CD4-positive, alpha-beta T cell treated with Interleukin-1 beta for 1 hour (primary cell): ENCODE measurements around the gene PTBP1.
A peak's percentile ranks its signal among the peaks of the same experiment; 100 is the strongest.

Source experiments
- DNase-seq, 2 donors: peaks; one replicate each; pipeline ENCODE4 v3.0.0-alpha.2; 2020 to 2022

The PTBP1 gene

DNA sequence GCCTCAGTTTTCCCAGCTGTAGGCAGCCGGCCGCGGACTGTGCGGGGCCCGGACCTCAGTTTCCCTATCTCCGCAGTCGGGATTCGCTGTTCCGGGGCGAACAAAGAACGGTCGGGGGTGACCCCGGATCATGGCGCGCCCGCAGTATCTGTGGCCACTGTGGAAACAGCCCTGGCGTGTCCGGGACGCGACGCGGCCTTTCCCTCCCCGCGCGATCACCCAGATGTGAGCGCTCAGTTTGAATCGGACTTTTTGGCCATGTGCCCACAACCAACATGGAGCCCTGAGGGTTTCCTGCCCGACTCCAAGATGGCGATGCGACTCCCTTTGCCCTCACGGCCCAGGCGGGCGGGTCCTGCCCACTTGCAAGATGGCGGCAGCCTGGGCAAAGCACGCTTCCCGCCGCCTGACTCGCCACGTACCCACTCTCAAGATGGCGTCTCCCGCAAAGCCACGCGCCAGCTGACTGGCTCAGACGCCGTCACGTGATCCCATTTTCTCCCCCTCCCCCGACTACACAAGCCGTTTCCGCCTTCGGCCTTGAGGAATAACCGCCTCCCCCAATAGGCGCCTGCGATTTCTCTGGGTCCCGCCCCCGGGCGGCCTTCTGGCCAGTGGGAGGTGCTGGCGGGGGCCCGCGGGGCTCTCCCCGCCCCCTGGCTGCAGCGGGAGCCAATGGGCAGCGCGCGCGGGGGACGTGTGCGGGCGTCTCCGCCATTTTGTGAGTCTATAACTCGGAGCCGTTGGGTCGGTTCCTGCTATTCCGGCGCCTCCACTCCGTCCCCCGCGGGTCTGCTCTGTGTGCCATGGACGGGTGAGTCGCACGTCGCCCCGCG, at the start of gene PTBP1:
TSS of gene PTBP1 (plus strand) at position 761 of the 836 bp plus-strand sequence. CDS start at position 807, 46 bp downstream.
- peak; percentile 100 for DNase-seq

DNA sequence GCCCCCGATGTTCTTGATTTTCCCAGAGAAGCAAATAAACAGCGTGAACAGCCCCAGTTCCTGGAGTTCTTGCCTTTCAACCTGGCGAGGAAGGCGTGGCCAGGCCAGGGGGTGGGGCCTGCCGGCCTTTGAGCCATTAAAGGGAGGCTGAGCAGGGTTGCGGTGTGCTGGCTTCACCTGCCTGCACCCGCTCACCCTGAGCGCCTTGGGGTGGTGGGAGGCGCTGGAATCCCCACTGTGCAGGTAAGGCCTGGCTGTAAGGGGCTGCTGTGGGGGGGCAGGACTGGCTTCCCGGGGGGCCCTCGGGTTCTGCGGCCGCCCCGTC, 49.0 kb upstream of the PTBP1 start:
- DNase-seq = no peak

DNA sequence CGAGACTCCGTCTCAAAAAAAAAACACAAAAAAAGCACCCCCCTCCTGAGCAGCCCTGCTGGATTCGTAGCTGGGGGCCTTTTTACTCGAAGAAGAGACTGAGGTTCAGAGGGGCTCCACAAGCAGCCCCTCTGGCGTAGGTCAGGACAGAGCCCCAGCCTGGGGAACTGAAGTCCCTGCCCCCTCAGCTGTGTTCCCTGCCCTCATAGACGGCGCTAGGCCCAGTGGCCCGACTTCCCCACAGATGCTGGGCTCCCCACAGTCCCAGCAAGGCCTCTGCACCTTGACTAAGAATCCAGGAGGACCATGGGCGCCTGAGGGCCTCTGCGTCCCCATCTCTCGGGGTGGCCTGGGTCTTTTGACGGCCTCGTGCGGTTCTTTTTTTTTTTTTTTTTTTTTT, 47.4 kb upstream of the PTBP1 start:
- DNase-seq = no peak

DNA sequence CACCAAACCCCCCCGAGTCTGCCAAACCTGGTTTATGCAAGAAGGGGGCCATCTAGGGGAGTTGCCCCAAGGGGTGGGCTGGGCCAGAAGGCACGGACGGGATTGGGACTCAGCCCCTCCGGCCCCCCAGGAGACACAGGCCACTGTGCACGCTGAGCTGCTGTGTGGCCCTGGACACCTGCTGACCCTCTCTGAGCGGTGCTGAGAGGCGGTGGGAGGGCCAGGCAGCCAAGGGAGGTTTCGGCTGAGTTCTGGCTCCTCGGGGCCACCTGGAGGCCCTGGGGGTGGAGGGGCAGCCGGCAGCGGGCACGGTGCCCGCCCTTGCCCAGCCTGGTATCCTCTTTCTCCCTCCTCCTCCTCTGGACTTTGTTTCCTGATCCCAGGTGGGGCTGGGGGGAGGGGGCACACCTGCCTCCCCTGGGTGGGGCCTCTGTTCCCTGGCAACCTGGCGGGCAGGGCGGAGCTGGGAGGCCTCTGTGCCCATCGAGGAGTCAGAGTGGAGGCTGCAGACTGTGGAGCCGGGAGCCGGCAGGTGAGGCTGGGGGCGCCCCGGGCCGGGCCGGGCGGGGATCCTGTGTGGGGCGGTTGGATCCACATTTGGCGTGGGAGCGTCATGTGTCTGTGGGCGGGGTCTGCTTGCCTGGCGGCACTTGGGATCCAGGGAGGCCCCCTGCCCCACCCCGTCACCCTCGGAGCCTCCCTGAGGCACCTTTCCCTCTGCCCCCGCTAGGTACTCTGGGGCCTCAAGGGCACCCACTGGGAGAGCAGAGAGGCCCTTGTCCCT, 46.4 kb upstream of the PTBP1 start, which contains the start of gene MISP:
TSS of gene MISP (plus strand) at position 473 of the 784 bp plus-strand sequence. CDS start 5,835 bp downstream, outside the sequence.
- no peak for DNase-seq

DNA sequence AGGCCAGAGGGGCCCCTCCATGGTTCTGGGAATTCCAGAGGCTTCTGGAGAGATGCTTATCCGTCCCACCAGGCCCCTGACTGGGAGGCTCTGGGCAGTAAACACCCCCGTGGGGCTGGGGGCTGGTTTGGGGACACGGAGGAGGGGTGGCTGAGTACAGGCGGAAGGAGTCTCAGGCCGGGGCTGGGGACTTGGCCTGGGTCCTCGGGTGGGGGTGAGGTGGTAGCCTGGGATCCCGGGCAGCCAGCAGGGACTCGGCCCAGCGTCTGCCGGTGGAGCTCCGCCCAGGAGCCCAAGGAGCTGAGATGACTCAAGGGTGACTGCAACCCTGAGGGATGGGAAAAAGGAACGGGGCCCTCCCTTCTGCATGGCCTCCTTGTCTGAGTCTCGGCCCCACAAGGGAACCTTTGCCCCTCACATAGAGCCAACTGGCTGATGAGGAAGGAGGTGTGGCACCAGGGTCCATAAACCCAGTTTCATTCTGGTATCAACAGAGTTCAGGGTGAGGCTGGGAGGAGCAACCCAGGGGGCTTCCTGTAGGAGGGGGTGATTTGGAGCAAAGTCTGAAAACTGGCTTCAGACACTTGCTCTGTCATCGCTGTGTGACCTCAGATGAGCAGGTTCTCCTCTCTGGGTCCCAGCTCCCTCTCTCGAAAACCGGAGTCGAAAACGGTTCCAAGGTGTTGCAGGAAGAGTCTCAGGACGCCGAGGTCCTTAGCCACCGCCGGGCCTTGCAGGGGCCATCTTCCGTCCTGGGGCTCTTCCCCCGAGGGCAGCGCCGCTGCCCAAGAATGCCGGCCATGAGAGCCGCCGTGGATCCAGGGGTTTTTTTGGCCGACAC, 45.5 kb upstream of the PTBP1 start:
- DNase-seq = peak in 1 of 2 donors; percentile 21

DNA sequence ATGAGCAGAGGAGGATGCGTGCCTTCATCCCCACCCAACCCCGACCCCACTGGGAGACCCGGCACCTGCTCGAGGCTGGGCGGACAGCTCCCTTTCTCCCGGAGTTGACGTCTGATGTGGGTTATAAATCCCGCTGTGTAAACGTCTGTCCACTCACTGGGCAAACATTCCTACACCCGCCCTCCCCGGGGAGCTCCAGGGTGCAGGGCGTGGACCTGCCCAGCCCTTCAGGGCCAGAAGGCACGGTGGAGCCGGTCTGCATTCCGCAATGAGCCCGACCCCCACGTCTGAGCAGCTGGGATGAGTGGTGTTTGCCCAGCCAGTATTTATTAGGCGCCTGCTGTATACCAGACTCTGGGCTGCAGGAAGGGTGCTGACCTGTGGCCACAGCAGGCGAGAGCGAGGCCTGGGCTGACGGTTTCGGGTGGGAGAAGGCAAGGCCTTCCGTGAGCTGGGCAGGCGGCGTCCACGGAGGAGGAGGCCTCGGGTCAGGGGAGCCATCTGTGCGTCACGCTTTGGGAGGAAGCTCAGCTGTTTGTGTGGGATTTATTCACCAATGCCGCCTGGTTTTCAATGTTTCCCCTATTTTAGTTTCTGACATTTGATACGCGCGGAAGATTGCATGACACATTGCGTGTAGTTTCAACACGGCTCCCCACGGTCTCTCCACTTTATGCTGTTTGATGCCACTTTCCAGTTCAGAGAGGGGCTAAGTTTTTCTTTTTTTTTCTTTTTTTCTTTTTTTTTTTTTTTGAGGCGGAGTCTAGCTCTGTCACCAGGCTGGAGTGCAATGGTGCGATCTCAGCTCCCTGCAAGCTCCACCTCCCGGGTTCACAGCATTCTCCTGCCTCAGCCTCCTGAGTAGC, 44.4 kb upstream of the PTBP1 start:
- DNase-seq = peak in 1 of 2 donors; percentile 44

DNA sequence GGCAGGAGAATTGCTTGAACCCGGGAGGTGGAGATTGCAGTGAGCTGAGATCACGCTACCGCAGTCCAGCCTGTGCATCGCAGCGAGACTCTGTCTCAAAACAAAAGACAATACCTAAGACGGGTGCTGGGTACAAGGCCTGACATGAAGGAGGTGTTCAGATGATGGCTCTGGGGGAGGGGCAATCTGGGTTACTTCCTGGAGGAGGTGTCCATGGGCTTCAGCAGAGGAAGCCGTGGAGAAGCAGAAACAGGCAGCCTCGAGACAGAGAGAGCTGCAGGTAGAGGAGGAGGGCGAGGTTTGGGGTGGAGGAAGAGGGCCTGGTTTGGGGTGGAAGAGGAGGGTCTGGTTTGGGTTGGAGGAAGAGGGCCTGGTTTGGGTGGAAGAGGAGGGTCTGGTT, 42.7 kb upstream of the PTBP1 start:
- no peak for DNase-seq

DNA sequence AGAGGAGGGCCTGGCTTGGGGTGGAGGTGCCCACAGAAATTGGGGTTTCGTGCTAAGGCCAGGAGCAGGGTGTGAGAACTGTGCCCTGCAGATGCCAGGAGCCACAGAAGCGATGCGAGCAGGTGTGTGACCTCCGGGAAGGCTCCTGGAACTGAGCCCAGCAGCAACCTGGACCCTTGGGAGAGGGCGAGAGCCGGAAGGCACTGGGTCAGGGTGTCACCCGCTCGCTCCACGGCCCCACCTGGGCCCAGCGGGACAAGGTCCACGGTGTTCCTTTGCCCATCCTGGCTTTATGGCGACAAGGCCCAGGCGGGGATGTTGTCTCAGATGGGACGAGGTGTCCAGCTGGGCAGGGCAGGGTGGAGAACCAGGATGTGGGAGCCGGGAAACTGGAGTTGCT, 42.2 kb upstream of the PTBP1 start:
- DNase-seq = no peak

DNA sequence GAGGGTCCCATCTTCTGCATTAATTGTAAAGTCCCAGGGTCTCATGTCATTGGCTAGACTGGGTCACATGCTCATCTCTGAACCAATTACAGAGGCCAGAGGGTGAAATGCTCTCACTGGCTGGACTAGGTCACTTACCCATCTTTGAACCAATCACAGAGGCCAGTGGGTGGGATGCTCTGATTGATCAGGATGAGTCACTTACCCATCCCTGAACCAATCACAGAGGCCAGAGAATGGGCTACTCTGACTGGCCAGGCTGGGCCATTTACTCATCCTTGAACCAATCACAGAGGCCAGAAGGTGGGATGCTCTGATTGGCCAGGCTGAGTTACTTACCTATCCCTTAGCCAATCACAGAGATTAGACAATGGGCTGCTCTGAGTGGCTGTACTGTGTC, 41.0 kb upstream of the PTBP1 start:
- no peak for DNase-seq

DNA sequence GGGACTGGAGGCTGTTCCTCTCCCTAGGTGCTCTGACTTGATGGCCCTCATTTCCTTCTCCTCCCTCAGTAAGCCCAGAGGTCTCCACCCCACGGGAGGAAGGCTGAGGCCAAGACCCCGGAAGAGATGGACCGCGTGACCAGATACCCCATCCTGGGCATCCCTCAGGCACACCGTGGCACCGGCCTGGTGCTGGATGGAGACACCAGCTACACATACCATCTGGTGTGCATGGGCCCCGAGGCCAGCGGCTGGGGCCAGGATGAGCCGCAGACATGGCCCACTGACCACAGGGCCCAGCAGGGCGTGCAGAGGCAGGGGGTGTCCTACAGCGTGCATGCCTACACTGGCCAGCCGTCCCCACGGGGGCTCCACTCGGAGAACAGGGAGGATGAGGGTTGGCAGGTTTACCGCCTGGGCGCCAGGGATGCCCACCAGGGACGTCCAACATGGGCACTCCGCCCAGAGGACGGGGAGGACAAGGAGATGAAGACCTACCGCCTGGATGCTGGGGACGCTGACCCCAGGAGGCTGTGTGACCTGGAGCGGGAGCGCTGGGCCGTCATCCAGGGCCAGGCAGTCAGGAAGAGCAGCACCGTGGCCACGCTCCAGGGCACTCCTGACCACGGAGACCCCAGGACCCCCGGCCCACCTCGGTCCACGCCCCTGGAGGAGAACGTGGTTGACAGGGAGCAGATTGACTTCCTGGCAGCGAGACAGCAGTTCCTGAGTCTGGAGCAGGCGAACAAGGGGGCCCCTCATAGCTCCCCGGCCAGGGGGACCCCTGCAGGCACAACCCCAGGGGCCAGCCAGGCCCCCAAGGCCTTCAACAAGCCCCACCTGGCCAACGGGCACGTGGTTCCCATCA, 40.2 kb upstream of the PTBP1 start:
- DNase-seq = no peak

DNA sequence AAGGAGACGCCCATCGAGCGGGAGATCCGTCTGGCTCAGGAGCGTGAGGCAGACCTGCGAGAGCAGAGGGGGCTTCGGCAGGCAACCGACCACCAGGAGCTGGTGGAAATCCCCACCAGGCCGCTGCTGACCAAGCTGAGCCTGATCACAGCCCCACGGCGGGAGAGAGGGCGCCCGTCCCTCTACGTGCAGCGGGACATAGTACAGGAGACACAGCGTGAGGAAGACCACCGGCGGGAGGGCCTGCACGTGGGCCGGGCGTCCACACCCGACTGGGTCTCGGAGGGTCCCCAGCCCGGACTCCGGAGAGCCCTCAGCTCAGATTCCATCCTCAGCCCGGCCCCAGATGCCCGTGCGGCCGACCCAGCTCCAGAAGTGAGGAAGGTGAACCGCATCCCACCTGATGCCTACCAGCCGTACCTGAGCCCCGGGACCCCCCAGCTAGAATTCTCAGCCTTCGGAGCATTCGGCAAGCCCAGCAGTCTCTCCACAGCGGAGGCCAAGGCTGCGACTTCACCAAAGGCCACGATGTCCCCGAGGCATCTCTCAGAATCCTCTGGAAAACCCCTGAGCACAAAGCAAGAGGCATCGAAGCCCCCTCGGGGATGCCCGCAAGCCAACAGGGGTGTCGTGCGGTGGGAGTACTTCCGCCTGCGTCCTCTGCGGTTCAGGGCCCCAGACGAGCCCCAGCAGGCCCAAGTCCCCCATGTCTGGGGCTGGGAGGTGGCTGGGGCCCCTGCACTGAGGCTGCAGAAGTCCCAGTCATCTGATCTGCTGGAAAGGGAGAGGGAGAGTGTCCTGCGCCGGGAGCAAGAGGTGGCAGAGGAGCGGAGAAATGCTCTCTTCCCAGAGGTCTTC, 39.2 kb upstream of the PTBP1 start:
- DNase-seq = no peak

- no peak for DNase-seq
Measured at GRCh38 chr19:763181-763580, 34.1 kb upstream of the PTBP1 start.

DNA sequence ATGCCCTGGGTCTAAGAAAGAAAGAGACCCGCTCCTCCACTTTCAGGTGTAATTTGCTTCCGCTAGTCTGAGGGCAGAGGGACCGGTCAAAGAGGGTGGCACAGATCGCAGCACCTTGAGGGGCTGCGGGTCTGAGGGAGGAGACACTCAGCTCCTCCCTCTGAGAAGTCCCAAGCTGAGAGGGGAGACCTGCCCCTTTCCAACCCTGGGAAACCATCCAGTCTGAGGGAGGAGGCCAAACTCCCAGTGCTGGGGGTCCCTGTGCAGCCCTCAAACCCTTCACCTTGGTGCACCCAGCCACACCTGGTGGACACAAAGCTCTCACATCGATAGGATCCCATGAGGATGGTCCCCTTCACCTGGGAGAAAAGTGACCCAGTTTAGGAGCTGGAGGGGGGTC, 33.4 kb upstream of the PTBP1 start:
- DNase-seq = no peak

- DNase-seq = no peak
Measured at GRCh38 chr19:764301-764700, 33.0 kb upstream of the PTBP1 start.

GRCh38 chr19:765179-765738, 32.0 kb upstream of the PTBP1 start:
- no peak for DNase-seq

DNA sequence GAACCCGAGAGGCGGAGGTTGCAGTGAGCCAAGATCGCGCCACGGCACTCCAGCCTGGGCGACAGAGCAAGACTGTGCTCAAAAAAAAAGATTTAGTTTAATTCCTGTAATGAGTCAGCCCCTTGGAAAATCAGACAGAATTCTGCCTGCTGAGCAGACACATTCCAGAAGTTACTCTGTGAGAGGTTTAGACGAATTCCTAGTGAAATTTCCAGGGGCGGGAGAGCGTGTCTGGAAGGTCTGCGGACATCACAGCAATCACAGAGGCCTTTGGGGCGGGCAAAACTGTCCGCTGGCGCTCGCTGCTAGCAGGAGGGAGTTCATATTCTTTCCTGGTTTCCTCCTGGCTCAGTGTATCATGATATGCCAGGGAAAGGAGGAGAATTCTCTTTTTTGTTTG, 28.8 kb upstream of the PTBP1 start:
- DNase-seq = no peak

DNA sequence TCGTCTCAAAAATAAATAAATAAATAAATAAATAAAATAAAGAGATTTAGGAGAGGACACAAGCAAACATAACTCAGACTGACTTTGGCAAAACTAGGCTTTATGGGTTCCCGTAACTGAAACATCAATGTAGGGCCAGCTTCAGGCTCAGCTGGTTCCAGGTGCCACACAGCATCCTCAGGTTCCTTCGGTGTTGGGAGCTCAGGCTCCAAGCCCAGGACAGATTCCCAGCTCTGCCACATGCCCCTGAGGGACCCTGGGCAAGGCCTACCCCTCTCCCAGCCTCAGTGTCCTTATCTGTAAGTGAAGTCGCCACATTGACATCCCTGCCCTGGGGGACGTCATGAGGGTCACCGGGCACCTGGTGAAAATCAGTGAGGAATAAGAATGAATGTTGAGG, 27.6 kb upstream of the PTBP1 start:
- DNase-seq = no peak

DNA sequence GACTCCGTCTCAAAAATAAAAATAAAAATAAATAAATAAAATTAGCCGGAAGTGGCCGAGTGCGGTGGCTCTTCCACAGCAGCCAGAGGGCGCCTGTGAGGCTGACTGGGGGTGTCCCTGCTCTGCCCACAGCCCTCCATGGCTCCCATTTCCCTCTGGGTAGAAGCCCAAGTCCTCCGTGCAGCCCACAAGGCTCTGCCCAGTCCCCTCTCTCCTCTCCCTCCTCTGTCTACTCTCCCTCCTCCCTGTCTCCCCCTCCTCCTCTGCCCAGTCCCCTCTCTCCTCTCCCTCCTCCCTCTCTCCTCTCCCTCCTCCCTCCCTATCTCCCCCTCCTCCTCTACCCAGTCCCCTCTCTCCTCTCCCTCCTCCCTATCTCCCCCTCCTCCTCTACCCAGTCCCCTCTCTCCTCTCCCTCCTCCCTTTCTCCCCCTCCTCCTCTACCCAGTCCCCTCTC, 25.9 kb upstream of the PTBP1 start:
- DNase-seq = peak; percentile 34 to 41

DNA sequence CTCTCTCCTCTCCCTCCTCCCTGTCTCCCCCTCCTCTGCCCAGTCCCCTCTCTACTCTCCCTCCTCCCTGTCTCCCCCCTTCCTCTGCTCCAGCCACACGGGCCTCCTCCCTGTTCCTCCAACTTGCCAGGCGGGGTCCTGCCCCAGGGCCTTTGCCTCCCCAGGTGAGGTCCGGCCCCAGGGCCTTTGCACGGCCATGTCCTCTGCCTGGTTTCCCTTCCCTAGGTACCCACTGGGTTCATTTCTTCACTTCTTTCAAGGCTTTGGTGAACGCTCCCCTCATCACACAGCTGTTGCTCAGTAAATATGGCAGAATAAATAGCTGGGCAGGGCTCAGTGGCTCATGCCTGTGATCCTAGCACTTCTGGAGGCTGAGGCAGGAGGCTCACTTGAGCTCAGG, 25.2 kb upstream of the PTBP1 start:
- no peak for DNase-seq
